Heart left ventricle (tissue), 16 donors: Measurements from ENCODE around the gene GNB5. TPM values are rescaled to one million over a fixed set of nuclear protein-coding genes. Genes with fewer than 3 reads are reported as not detected.
A peak's percentile ranks its signal among the peaks of the same experiment; 100 is the strongest.

Experiments used
- ATAC-seq, 4 donors: fragments of 200-7000 bp; cut with Tn5 transposase; one replicate each; pipeline ENCODE4 v1.9.1; 2020 to 2022; ENCODE audit warnings: moderate library complexity in 4 of 4, mild to moderate bottlenecking in 3 of 4, moderate number of reproducible peaks in 1 of 4
- DNase-seq, 5 donors: peaks; one replicate each; pipeline ENCODE4 v3.0.0-alpha.2; 2020
- H3K27ac ChIP-seq, 12 donors: fragments of 200-600 bp; sonication (generic) in 4 of 12; one replicate each; pipeline versions ENCODE4 v1.5.0 to v1.8.0; 2016 to 2022; ENCODE audit warnings: mild to moderate bottlenecking in 2 of 12
- H3K27me3 ChIP-seq, 9 donors: fragments of 200-600 bp; sonication (generic) in 2 of 9; one replicate each; pipeline versions ENCODE4 v1.5.1 to v1.8.0; 2016 to 2022; ENCODE audit warnings: mild to moderate bottlenecking in 3 of 9
- H3K36me3 ChIP-seq, 9 donors: fragments of 200-600 bp; sonication (generic) in 2 of 9; one replicate each; pipeline versions ENCODE4 v1.5.0 to v1.8.0; 2018 to 2022; ENCODE audit warnings: mild to moderate bottlenecking in 2 of 9
- H3K4me1 ChIP-seq, 12 donors: fragments of 200-600 bp; sonication (generic) in 4 of 12; one replicate each; pipeline versions ENCODE4 v1.5.0 to v1.8.0; 2016 to 2022; ENCODE audit warnings: mild to moderate bottlenecking in 3 of 12
- H3K4me3 ChIP-seq, 12 donors: fragments of 200-600 bp; sonication (generic) in 4 of 12; one replicate each; pipeline versions ENCODE4 v1.5.0 to v1.8.0; 2017 to 2022; ENCODE audit warnings: mild to moderate bottlenecking in 9 of 12, moderate library complexity in 4 of 12
- H3K9me3 ChIP-seq, 12 donors: fragments of 200-600 bp; sonication (generic) in 4 of 12; one replicate each; pipeline versions ENCODE4 v1.5.0 to v1.8.0; 2016 to 2022; ENCODE audit warnings: mild to moderate bottlenecking in 1 of 12
- POLR2A ChIP-seq, 2 donors: fragments of 450-650 bp; IDR thresholded peaks; one replicate each; pipeline ENCODE4 v1.6.1; 2017; ENCODE audit warnings: antibody characterized with exemption in 2 of 2, mild to moderate bottlenecking in 2 of 2, moderate library complexity in 2 of 2
- WGBS, 4 donors: extraction: QIAGEN DNeasy Blood & Tissue Kit in 2 of 4; methylation state at CpG; one replicate each; pipeline versions ENCODE4 v1.1.5 to v1.1.7; 2013 to 2018; 5-methylcytosine and 5-hydroxymethylcytosine counted together
- intact Hi-C, 10 donors: fragments of 100-400 bp; cut with DNase I; formaldehyde crosslinking; loops; one replicate each; pipeline versions ENCODE4 v1.11.1 to v1.14.2; 2022
- polyA plus RNA-seq, 2 donors: library from polyadenylated mRNA; stranded (reverse); fragments of 200-250 nt; gene quantifications; one replicate each; pipeline ENCODE4 v1.2.3, GENCODE V29; 2013
- total RNA-seq, 9 donors: library from RNA; depleted of rRNA in 2 of 9; stranded (reverse); fragments of >200 nt in 2 of 9; fragmentation: NEBNext Ultra II Directional in 3 of 9; extraction: Animal tissue kit (Norgen Biotek cat#: 25700) in 3 of 9; gene quantifications; one replicate each; pipeline versions ENCODE4 v1.1.0 to v1.2.4, GENCODE V29; 2016 to 2023
- TF ChIP-seq, protein P1 (sequence below), 12 donors: fragments of 200-600 bp; sonication (generic) in 4 of 12; IDR thresholded peaks; one replicate each; pipeline versions ENCODE4 v1.5.0 to v1.8.0; 2018 to 2022; ENCODE audit warnings: antibody characterized with exemption in 12 of 12, mild to moderate bottlenecking in 5 of 12
- donor health status: ischemic (EF 13 %, LVEDD 7.1; RV severe dilation, severe dysfunction).
- donor health status: healthy with polysubstance abuse.
- donor health status: DM: no; HTN: yes; CAD: no.
- donor health status: DM: no; HTN: no; CAD: no.
- donor health status: ischemic (EF 25% LVEDD 6.9; RV normal size, moderate dysfunction).
- donor health status: ischemic (EF 25% LVEDD 5.7; RV mildly dilated, moderate dysfunction).
- donor health status: healthy.
- donor health status: DM: yes; HTN: yes; CAD: no.
- donor health status: ischemic (EF 35%, LVEDD 5.7; RV mildly dilated, moderate dysfunction).
- donor health status: nonischemic (EF 11% LVEDD 7.7; RV severe dilation, severe dysfunction).
- donor health status: DM: yes; HTN: yes; CAD: no.
- donor health status: PGD.
- donor health status: ischemic (EF 29% LVEDD 5.4; RV normal size, mild dysfunction).
- donor health status: nonischemic (EF 23%, LVEDD 6.1; RV moderate dilation, normal function).

GNB5 gene
- total and polyA plus RNA-seq, 11 donors = 4.2 to 12.4 (median 7.7) TPM

DNA sequence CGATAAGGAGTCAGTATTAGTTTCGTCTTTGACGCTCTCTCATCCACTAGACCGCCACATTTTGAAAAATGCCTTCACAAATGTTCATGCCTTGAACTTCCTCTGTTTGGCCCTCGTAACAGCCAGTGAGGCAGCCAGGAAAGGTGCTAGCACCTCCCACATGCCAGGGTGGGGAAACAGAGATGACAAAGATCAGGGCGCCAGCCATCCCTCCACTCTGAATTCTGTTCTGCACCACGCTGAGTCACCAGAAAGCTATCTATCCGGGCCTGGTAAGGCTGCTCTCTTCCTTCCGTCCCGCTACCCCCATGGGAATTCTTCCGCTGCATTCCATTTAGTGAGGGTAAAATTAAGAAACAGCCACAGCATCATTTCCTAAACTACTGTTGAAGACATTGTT is 47.3 kb downstream of the GNB5 start:
- Histone ChIP-seq H3K4me1 (peaks cover 0 to 5% (median 0%) of the 10 kb centered on the region in 12 donors), H3K36me3 (peaks cover 0 to 24% (median 7%) of the 10 kb centered on the region in 9 donors), H3K27me3 (no peaks in the 10 kb centered on the region), H3K27ac (no peak overlapping the region), H3K9me3 (peaks cover 0 to 4% (median 0%) of the 10 kb centered on the region in 12 donors), H3K4me3 (no peak overlapping the region)
- TF ChIP-seq, protein P1, sequence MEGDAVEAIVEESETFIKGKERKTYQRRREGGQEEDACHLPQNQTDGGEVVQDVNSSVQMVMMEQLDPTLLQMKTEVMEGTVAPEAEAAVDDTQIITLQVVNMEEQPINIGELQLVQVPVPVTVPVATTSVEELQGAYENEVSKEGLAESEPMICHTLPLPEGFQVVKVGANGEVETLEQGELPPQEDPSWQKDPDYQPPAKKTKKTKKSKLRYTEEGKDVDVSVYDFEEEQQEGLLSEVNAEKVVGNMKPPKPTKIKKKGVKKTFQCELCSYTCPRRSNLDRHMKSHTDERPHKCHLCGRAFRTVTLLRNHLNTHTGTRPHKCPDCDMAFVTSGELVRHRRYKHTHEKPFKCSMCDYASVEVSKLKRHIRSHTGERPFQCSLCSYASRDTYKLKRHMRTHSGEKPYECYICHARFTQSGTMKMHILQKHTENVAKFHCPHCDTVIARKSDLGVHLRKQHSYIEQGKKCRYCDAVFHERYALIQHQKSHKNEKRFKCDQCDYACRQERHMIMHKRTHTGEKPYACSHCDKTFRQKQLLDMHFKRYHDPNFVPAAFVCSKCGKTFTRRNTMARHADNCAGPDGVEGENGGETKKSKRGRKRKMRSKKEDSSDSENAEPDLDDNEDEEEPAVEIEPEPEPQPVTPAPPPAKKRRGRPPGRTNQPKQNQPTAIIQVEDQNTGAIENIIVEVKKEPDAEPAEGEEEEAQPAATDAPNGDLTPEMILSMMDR (IDR thresholded peaks at IDR 0.05) = no peak
- TF ChIP-seq POLR2A (IDR thresholded peaks at IDR 0.05) = no peak
- WGBS, 4 donors = 72 to 76% (median 74%) methylated on average over 11 of the region's 11 CpGs
- ATAC-seq (peak in 1 of 4 donors; percentile 18), DNase-seq (no peak)
- intact Hi-C loops = loop anchor here in 4 of 10 donors (5.0 to 10.0 kb wide), 4 partner anchors 159 to 249 kb away; partner anchors contain the start of gene LEO1 (in 1 of the 4)

DNA sequence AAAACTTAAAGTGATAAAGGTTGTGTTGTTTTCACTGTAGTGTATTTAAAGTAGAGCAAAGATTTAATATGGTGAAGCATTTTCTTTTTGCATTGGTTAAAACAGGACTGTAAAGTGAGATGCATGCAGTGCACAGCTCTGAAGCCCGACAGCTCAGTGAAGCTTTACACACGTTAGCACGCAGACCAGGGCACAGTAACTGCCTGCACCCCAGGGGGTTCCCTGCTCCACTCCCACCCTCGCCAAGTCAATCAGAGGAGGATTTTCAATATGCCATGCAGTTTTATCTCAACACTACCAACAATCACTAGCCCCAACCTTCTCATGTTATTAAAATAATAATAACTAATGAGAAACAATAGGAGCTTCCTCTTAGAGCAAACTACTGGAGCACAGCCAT is 50.5 kb downstream of the GNB5 start:
- no peak for ATAC-seq
- TF ChIP-seq, protein P1 (IDR thresholded peaks at IDR 0.05) = no peak
- TF ChIP-seq POLR2A (IDR thresholded peaks at IDR 0.05) = no peak
- no peak for DNase-seq
- H3K27me3 ChIP-seq = no peaks in the 10 kb centered on the region
- H3K9me3 ChIP-seq = no peaks in the 10 kb centered on the region
- H3K4me3 ChIP-seq = no peak overlapping the region
- no peak overlapping the region for H3K27ac ChIP-seq
- H3K36me3 ChIP-seq = peaks cover 0 to 12% (median 3%) of the 10 kb centered on the region in 9 donors
- intact Hi-C loops = loop anchor here in 4 of 10 donors (5.0 to 10.0 kb wide), 4 partner anchors 156 to 246 kb away; partner anchors contain the start of gene LEO1 (in 1 of the 4)
- H3K4me1 ChIP-seq = peaks cover 0 to 17% (median 4%) of the 10 kb centered on the region in 12 donors
- 86 to 92% (median 91%) methylated on average over 4 of the region's 4 CpGs for WGBS, 4 donors

DNA sequence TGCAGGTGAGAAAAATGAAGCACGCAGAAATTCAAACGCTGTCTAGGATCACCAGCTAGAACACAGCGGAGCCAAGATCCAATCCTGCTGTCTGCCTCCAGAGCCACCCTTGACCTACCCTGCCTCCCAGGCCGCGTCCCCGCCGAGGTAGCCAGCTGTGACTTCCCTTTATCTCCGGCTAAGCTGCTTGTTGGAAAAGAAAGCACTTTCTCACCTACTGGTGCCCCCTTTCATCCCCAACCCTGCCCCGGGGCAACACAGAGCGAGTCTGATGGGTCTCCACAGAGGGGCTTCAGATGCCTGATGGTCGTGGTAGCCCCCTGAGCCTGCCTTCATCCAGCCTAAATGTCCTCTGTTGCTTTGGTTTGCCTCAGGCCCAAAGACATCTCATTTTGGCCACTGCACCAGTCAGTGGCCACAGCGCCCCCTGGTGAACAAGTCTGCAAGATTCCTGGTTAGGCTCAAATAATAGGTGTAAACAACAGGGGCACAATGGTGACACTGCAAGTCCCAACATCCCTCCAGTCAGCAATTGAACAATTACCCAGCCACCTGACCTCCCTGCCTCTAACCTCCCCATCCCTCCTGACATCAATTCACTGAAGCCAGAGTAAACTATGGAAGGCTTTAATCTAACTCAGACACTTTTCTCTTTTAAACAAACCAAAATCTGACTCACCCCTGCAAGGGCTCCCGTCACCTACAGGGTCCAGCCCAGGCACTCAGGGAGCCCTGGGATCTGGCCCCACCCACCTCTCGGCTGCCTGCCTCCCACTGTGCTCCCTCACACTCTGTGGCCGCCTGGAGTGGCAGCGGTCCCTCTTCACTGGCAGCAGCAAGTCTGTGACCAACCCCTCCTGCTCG is 51.4 kb downstream of the GNB5 start:
- 70 to 71% (median 70%) methylated on average over 17 of the region's 17 CpGs for WGBS, 4 donors
- intact Hi-C loops = loop anchor here in 5 of 10 donors (5.0 to 10.0 kb wide), 5 partner anchors 155 to 248 kb away; partner anchors contain the start of gene LEO1 (in 1 of the 5)
- peak; percentile 43 to 74 (median 60) for DNase-seq
- TF ChIP-seq, protein P1 (IDR thresholded peaks at IDR 0.05) = peak; percentile 54 to 80 (median 76)
- no peak for TF ChIP-seq POLR2A (IDR thresholded peaks at IDR 0.05)
- no peaks in the 10 kb centered on the region for H3K9me3 ChIP-seq
- no peak overlapping the region for H3K4me3 ChIP-seq
- H3K27ac ChIP-seq = no peak overlapping the region
- H3K4me1 ChIP-seq = peaks cover 0 to 24% (median 4%) of the 10 kb centered on the region in 12 donors
- no peaks in the 10 kb centered on the region for H3K27me3 ChIP-seq
- peak in 3 of 4 donors; percentile 45 to 61 (median 61) for ATAC-seq
- peaks cover 0 to 12% (median 3%) of the 10 kb centered on the region in 9 donors for H3K36me3 ChIP-seq
